ENCODE data around the gene CALHM2. TPM values are rescaled to one million over a fixed set of nuclear protein-coding genes. Genes with fewer than 3 reads are reported as not detected.

The CALHM2 gene
- total RNA-seq, 4 donors from 2014 or later: 63.5 to 113 (median 74.9) TPM

- ATAC-seq (ENCODE audit: low FRiP score) (no peak), DNase-seq (ENCODE audit: low spot score) (no peak)
- no peak for TF ChIP-seq CTCF (IDR thresholded peaks at IDR 0.05)
These were observed 7.7 kb downstream of the CALHM2 start for GRCh38 chr10:103444478-103444877.

- no peak for TF ChIP-seq CTCF (IDR thresholded peaks at IDR 0.05)
- ATAC-seq (ENCODE audit: low FRiP score) (no peak), DNase-seq (ENCODE audit: low spot score) (no peak)
These were observed 8.5 kb downstream of the CALHM2 start for GRCh38 chr10:103443475-103444185.

GRCh38 chr10:103442031-103442461, 10.1 kb downstream of the CALHM2 start:
- DNase-seq (ENCODE audit: low spot score): no peak
- ATAC-seq (ENCODE audit: low FRiP score): peak; percentile 59

GRCh38 chr10:103441611-103442010, 10.6 kb downstream of the CALHM2 start:
- no peak for TF ChIP-seq CTCF (IDR thresholded peaks at IDR 0.05)
- ATAC-seq (ENCODE audit: low FRiP score) (no peak), DNase-seq (ENCODE audit: low spot score) (no peak)

More at GRCh38 chr10:103442031-103442461, 10.1 kb downstream of the CALHM2 start:
- TF ChIP-seq CTCF (IDR thresholded peaks at IDR 0.05): no peak

- no peak for DNase-seq (ENCODE audit: low spot score)
- no peak for TF ChIP-seq CTCF (IDR thresholded peaks at IDR 0.05)
- no peak for ATAC-seq (ENCODE audit: low FRiP score)
These were observed 11.0 kb downstream of the CALHM2 start for GRCh38 chr10:103441206-103441605.

GRCh38 chr10:103440416-103440815, 11.8 kb downstream of the CALHM2 start:
- TF ChIP-seq CTCF (IDR thresholded peaks at IDR 0.05): no peak
- DNase-seq (ENCODE audit: low spot score) (no peak), ATAC-seq (ENCODE audit: low FRiP score) (no peak)

GRCh38 chr10:103439776-103440175, 12.4 kb downstream of the CALHM2 start:
- ATAC-seq (ENCODE audit: low FRiP score): no peak
- no peak for TF ChIP-seq CTCF (IDR thresholded peaks at IDR 0.05)
- no peak for DNase-seq (ENCODE audit: low spot score)
